22Rv1 (cell line): Measurements from ENCODE around the gene ZNF783.

Experiments
- ZFX ChIP-seq: fragments of 450-650 bp; IDR thresholded peaks from 2 replicates; pipeline ENCODE4 v1.6.1; 2017; ENCODE audit warnings: antibody characterized with exemption, borderline replicate concordance
- TF ChIP-seq, protein P1 (sequence below): fragments of 450-650 bp; IDR thresholded peaks from 2 replicates; pipeline ENCODE4 v1.5.1; 2017; ENCODE audit warnings: mild to moderate bottlenecking

DNA sequence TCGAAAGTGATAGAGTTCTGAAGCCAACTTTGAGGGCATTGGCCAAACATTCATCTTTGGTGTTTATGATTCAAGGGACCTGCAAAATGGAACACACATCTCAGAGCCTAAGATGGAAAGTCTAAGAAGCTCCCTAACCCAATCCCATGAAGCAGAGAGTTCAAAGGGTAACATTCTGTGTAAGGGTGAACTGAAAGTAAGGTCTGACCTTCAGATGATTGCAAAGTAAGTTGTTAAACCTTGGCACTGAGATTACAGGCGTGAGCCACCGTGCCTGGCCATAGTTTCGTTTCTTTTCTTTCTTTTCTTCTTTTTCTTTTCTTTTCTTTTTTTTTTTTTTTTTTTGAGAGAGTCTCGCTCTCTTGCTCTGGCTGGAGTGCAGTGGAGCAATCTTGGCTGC lies 20.3 kb upstream of the ZNF783 start:
- TF ChIP-seq, protein P1, sequence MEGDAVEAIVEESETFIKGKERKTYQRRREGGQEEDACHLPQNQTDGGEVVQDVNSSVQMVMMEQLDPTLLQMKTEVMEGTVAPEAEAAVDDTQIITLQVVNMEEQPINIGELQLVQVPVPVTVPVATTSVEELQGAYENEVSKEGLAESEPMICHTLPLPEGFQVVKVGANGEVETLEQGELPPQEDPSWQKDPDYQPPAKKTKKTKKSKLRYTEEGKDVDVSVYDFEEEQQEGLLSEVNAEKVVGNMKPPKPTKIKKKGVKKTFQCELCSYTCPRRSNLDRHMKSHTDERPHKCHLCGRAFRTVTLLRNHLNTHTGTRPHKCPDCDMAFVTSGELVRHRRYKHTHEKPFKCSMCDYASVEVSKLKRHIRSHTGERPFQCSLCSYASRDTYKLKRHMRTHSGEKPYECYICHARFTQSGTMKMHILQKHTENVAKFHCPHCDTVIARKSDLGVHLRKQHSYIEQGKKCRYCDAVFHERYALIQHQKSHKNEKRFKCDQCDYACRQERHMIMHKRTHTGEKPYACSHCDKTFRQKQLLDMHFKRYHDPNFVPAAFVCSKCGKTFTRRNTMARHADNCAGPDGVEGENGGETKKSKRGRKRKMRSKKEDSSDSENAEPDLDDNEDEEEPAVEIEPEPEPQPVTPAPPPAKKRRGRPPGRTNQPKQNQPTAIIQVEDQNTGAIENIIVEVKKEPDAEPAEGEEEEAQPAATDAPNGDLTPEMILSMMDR = no peak
- no peak for TF ChIP-seq ZFX
